HG03064 (cell line): ENCODE results near the gene PAK6.

Source experiments
- ATAC-seq: cut with Tn5 transposase; IDR thresholded peaks from one replicate; pipeline ENCODE4 v1.9.1; 2021; ENCODE audit warnings: low read depth; ENCODE audit not compliant: unreplicated experiment

PAK6 gene

GRCh38 chr15:40287968-40288367 is 49.1 kb downstream of the PAK6 start:
- no peak for ATAC-seq

GRCh38 chr15:40289140-40289775 is 50.4 kb downstream of the PAK6 start:
- ATAC-seq: no peak

- no peak for ATAC-seq
Observed at GRCh38 chr15:40290545-40290917, 51.7 kb downstream of the PAK6 start.

GRCh38 chr15:40290918-40291574 is 52.2 kb downstream of the PAK6 start:
- no peak for ATAC-seq

GRCh38 chr15:40292246-40292645 is 53.4 kb downstream of the PAK6 start:
- no peak for ATAC-seq

- ATAC-seq: no peak
Observed at GRCh38 chr15:40293006-40293405, 54.1 kb downstream of the PAK6 start.

GRCh38 chr15:40293905-40294895 is 55.3 kb downstream of the PAK6 start:
- ATAC-seq: no peak

- ATAC-seq: no peak
Observed at GRCh38 chr15:40295297-40295696, 56.4 kb downstream of the PAK6 start.

GRCh38 chr15:40295877-40296560 is 57.2 kb downstream of the PAK6 start:
- no peak for ATAC-seq

GRCh38 chr15:40296561-40297230 is 57.8 kb downstream of the PAK6 start:
- ATAC-seq: no peak

GRCh38 chr15:40297356-40297755 is 58.5 kb downstream of the PAK6 start:
- no peak for ATAC-seq

- ATAC-seq: no peak
Observed at GRCh38 chr15:40298216-40298935, 59.5 kb downstream of the PAK6 start.

- ATAC-seq: no peak
Observed at GRCh38 chr15:40300367-40300766, 61.5 kb downstream of the PAK6 start.

- no peak for ATAC-seq
Observed at GRCh38 chr15:40300771-40301170, 61.9 kb downstream of the PAK6 start.

- no peak for ATAC-seq
Observed at GRCh38 chr15:40301467-40302179, 62.8 kb downstream of the PAK6 start.

- no peak for ATAC-seq
Observed at GRCh38 chr15:40302288-40302886, 63.5 kb downstream of the PAK6 start.

GRCh38 chr15:40302981-40303380 is 64.1 kb downstream of the PAK6 start:
- no peak for ATAC-seq

- no peak for ATAC-seq
Observed at GRCh38 chr15:40303576-40303975, 64.7 kb downstream of the PAK6 start.

GRCh38 chr15:40305281-40305680 is 66.4 kb downstream of the PAK6 start:
- ATAC-seq: no peak
